Kidney tubule cell (primary cell): ENCODE data around the gene MAMLD1.
"Not testable (repeated sequence)": the region's sequence is repeated elsewhere in the genome, so short reads cannot be mapped to it uniquely, and the experiment has no call there.

Source experiments
- DNase-seq: peaks from one replicate; pipeline ENCODE4 v3.0.0-alpha.2; 2018; ENCODE audit warnings: low spot score

The MAMLD1 gene

GRCh38 chrX:150362599-150363481 lies at the start of gene MAMLD1:
MAMLD1 (plus strand) TSS chrX:150363317; CDS start chrX:150445517, 82,200 bp downstream.
- peak; percentile 85 for DNase-seq

GRCh38 chrX:150313514-150313913 lies 49.6 kb upstream of the MAMLD1 start:
- no peak for DNase-seq

GRCh38 chrX:150314186-150314585 lies 48.9 kb upstream of the MAMLD1 start:
- no peak for DNase-seq

- no peak for DNase-seq
Observed at GRCh38 chrX:150316564-150316963, 46.6 kb upstream of the MAMLD1 start.

GRCh38 chrX:150323020-150323419 lies 40.1 kb upstream of the MAMLD1 start:
- DNase-seq, result no peak

- peak; percentile 87 for DNase-seq
Observed at GRCh38 chrX:150324035-150324728, 38.9 kb upstream of the MAMLD1 start.

- DNase-seq, result no peak
Observed at GRCh38 chrX:150324919-150325318, 38.2 kb upstream of the MAMLD1 start.

- DNase-seq, result no peak
Observed at GRCh38 chrX:150326541-150327247, 36.4 kb upstream of the MAMLD1 start.

- DNase-seq, result no peak
Observed at GRCh38 chrX:150329282-150329681, 33.8 kb upstream of the MAMLD1 start.

GRCh38 chrX:150329868-150330267 lies 33.2 kb upstream of the MAMLD1 start:
- peak; percentile 8 for DNase-seq

- no peak for DNase-seq
Observed at GRCh38 chrX:150332023-150332422, 31.1 kb upstream of the MAMLD1 start.

GRCh38 chrX:150334100-150334499 lies 29.0 kb upstream of the MAMLD1 start:
- no peak for DNase-seq

- no peak for DNase-seq
Observed at GRCh38 chrX:150334981-150335380, 28.1 kb upstream of the MAMLD1 start.

- DNase-seq, result no peak
Observed at GRCh38 chrX:150337026-150337425, 26.1 kb upstream of the MAMLD1 start.

GRCh38 chrX:150337536-150337935 lies 25.6 kb upstream of the MAMLD1 start:
- DNase-seq, result no peak

GRCh38 chrX:150338615-150339014 lies 24.5 kb upstream of the MAMLD1 start:
- no peak for DNase-seq

- DNase-seq, result no peak
Observed at GRCh38 chrX:150339736-150340135, 23.4 kb upstream of the MAMLD1 start.

- not testable (repeated sequence) for DNase-seq
Observed at GRCh38 chrX:150340326-150340725, 22.8 kb upstream of the MAMLD1 start.

GRCh38 chrX:150347471-150347870 lies 15.6 kb upstream of the MAMLD1 start:
- DNase-seq, result no peak

- peak; percentile 58 for DNase-seq
Observed at GRCh38 chrX:150348365-150348764, 14.8 kb upstream of the MAMLD1 start.

GRCh38 chrX:150352114-150352513 lies 11.0 kb upstream of the MAMLD1 start:
- DNase-seq, result peak; percentile 43

- DNase-seq, result peak; percentile 37
Observed at GRCh38 chrX:150352581-150352980, 10.5 kb upstream of the MAMLD1 start.

GRCh38 chrX:150355913-150356312 lies 7.2 kb upstream of the MAMLD1 start:
- peak; percentile 55 for DNase-seq
